Neuronal stem cell (in vitro differentiated cells): ENCODE results near the gene CDKN2A.

ENCODE experiments used
- DNase-seq: peaks from one replicate; pipeline ENCODE4 v3.0.0-alpha.2; 2013; ENCODE audit warnings: low spot score
- H2AFZ ChIP-seq: one replicate; pipeline ENCODE4 v1.6.1; 2013; ENCODE audit warnings: mild to moderate bottlenecking, low read length, inconsistent platforms
- H2AK5ac ChIP-seq: 2 replicates; pipeline ENCODE4 v1.6.1; 2013; ENCODE audit warnings: low read depth, mild to moderate bottlenecking, inconsistent platforms, low read length, moderate library complexity, mixed read lengths
- H2BK120ac ChIP-seq: 2 replicates; pipeline ENCODE4 v1.6.1; 2013; ENCODE audit warnings: low read depth, mild to moderate bottlenecking, inconsistent platforms, low read length, moderate library complexity, mixed read lengths
- H2BK12ac ChIP-seq: one replicate; pipeline ENCODE4 v1.6.1; 2013; ENCODE audit warnings: low read length, inconsistent platforms
- H2BK15ac ChIP-seq: 2 replicates; pipeline ENCODE4 v1.6.1; 2013; ENCODE audit warnings: mild to moderate bottlenecking, low read length, inconsistent platforms, mixed read lengths
- H2BK5ac ChIP-seq: one replicate; pipeline ENCODE4 v1.6.1; 2013; ENCODE audit warnings: inconsistent platforms, mild to moderate bottlenecking, low read length, moderate library complexity
- H3K14ac ChIP-seq: one replicate; pipeline ENCODE4 v1.6.1; 2013; ENCODE audit warnings: low read length, inconsistent platforms
- H3K18ac ChIP-seq: 2 replicates; pipeline ENCODE4 v1.6.1; 2013; ENCODE audit warnings: low read length, inconsistent platforms
- H3K23ac ChIP-seq: 2 replicates; pipeline ENCODE4 v1.6.1; 2013; ENCODE audit warnings: low read depth, mild to moderate bottlenecking, mixed read lengths, low read length, inconsistent platforms; ENCODE audit not compliant: poor library complexity
- H3K27ac ChIP-seq: replicated peaks from 3 replicates; pipeline ENCODE4 v1.5.1; 2013; ENCODE audit warnings: low read length, inconsistent platforms
- H3K27me3 ChIP-seq, 3 experiments: 2 replicates each; pipeline ENCODE4 v1.6.1; 2013; ENCODE audit warnings: low read length in 3 of 3, mild to moderate bottlenecking in 2 of 3, inconsistent platforms in 1 of 3, low read depth in 1 of 3, mixed read lengths in 1 of 3, moderate library complexity in 1 of 3; ENCODE audit not compliant: control insufficient read depth in 3 of 3, insufficient read depth in 3 of 3
- H3K36me3 ChIP-seq, 2 donors: replicated peaks in 1 of 2; 2 replicates each; pipeline ENCODE4 v1.6.1; 2013; ENCODE audit warnings: low read length in 2 of 2; ENCODE audit not compliant: control insufficient read depth in 2 of 2, insufficient read depth in 2 of 2
- H3K4ac ChIP-seq: 2 replicates; pipeline ENCODE4 v1.6.1; 2013; ENCODE audit warnings: inconsistent platforms, mild to moderate bottlenecking, low read length, moderate library complexity
- H3K4me1 ChIP-seq, 2 donors: 1 replicate in 1 of 2; 2 replicates in 1 of 2; pipeline ENCODE4 v1.6.1; 2013; ENCODE audit warnings: low read length in 2 of 2, low read depth in 1 of 2; ENCODE audit not compliant: control insufficient read depth in 2 of 2, insufficient read depth in 1 of 2
- H3K4me2 ChIP-seq: one replicate; pipeline ENCODE4 v1.6.1; 2013; ENCODE audit warnings: mild to moderate bottlenecking, low read length, inconsistent platforms; ENCODE audit not compliant: insufficient read depth, poor library complexity, severe bottlenecking
- H3K4me3 ChIP-seq, 2 donors: 2 replicates each; pipeline ENCODE4 v1.5.1; 2013; ENCODE audit warnings: low read length in 2 of 2, mild to moderate bottlenecking in 2 of 2, inconsistent platforms in 1 of 2, moderate library complexity in 1 of 2
- H3K79me1 ChIP-seq: one replicate; pipeline ENCODE4 v1.6.1; 2013; ENCODE audit warnings: low read depth, mild to moderate bottlenecking, inconsistent platforms, low read length, moderate library complexity
- H3K9ac ChIP-seq: one replicate; pipeline ENCODE4 v1.6.1; 2013; ENCODE audit warnings: mild to moderate bottlenecking, low read depth, low read length, inconsistent platforms; ENCODE audit not compliant: poor library complexity
- H3K9me3 ChIP-seq, 2 donors: replicated peaks in 1 of 2; 2 replicates each; pipeline versions ENCODE3 to v1.6.1; 2013; ENCODE audit warnings: low read length in 2 of 2, mild to moderate bottlenecking in 2 of 2, inconsistent platforms in 1 of 2, low read depth in 1 of 2, mixed read lengths in 1 of 2, moderate library complexity in 1 of 2; ENCODE audit not compliant: control insufficient read depth in 2 of 2, insufficient read depth in 1 of 2
- H4K8ac ChIP-seq: one replicate; pipeline ENCODE4 v1.6.1; 2013; ENCODE audit warnings: low read depth, mild to moderate bottlenecking, inconsistent platforms, low read length, moderate library complexity
- H4K91ac ChIP-seq: one replicate; pipeline ENCODE4 v1.6.1; 2013; ENCODE audit warnings: low read length, low read depth, mild to moderate bottlenecking, inconsistent platforms; ENCODE audit not compliant: poor library complexity
- WGBS, 2 donors: extraction: QIAGEN DNeasy Blood & Tissue Kit; methylation state at CpG; one replicate each; pipeline ENCODE4 v1.1.7; 2013; ENCODE audit warnings: missing lambda C conversion rate in 2 of 2, mixed read lengths in 1 of 2; ENCODE audit not compliant: insufficient read length in 2 of 2, insufficient replicate concordance in 1 of 2; ENCODE audit errors: extremely low coverage in 2 of 2; 5-methylcytosine and 5-hydroxymethylcytosine counted together

Gene CDKN2A

GRCh38 chr9:21927752-21928151, 66.4 kb downstream of the CDKN2A start:
- H3K36me3 ChIP-seq: peaks cover 2 to 19% of the 10 kb centered on the region in 2 donors
- H3K27me3 ChIP-seq: no peaks in the 10 kb centered on the region
- no peak overlapping the region for H3K4me2 ChIP-seq
- H2BK12ac ChIP-seq: no peak overlapping the region
- no peak overlapping the region for H2AK5ac ChIP-seq
- DNase-seq: no peak
- no peak overlapping the region for H2BK15ac ChIP-seq
- no peak overlapping the region for H2AFZ ChIP-seq
- no peaks in the 10 kb centered on the region for H3K9me3 ChIP-seq
- no peak overlapping the region for H2BK5ac ChIP-seq
- H3K4me1 ChIP-seq: no peaks in the 10 kb centered on the region
- H3K9ac ChIP-seq: no peak overlapping the region
- no peaks in the 10 kb centered on the region for H3K79me1 ChIP-seq
- H3K23ac ChIP-seq: no peak overlapping the region
- H3K4me3 ChIP-seq: no peak overlapping the region
- H4K91ac ChIP-seq: no peak overlapping the region
- no peak overlapping the region for H2BK120ac ChIP-seq
- no peak overlapping the region for H3K18ac ChIP-seq
- H3K27ac ChIP-seq: no peak overlapping the region
- H3K4ac ChIP-seq: no peak overlapping the region
- no peak overlapping the region for H3K14ac ChIP-seq
- H4K8ac ChIP-seq: no peak overlapping the region

DNA sequence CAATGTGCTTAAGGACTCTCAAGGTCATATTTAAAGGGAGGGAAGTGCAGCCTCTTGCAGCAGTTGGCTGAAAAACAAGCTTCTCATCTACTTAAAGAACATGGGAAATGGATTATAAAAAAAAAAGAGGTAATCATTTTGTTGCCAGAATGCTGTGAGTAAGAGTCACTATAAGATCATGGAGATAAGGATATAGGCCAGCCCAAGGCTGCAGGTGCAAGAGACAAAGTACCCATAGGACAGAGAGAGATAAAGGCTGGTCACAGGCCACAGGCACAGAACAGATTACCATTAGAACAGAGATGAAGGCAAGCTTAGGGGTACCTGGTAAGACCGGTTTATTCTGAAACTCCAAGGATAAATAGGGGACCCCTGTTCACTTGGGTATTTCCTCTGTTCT, 70.5 kb downstream of the CDKN2A start:
- Histone ChIP-seq H3K4me2 (no peak overlapping the region), H2BK12ac (no peak overlapping the region), H2AK5ac (no peak overlapping the region), H2BK120ac (no peak overlapping the region), H3K23ac (no peak overlapping the region), H2BK5ac (no peak overlapping the region), H3K36me3 (no peaks in the 10 kb centered on the region), H3K27me3 (no peaks in the 10 kb centered on the region), H3K18ac (no peak overlapping the region), H4K91ac (no peak overlapping the region), H3K9me3 (no peaks in the 10 kb centered on the region), H3K4ac (no peak overlapping the region), H3K4me1 (no peaks in the 10 kb centered on the region), H3K4me3 (no peak overlapping the region), H2BK15ac (no peak overlapping the region), H3K79me1 (no peaks in the 10 kb centered on the region), H3K9ac (no peak overlapping the region), H3K14ac (no peak overlapping the region), H3K27ac (no peak overlapping the region), H2AFZ (no peak overlapping the region), H4K8ac (no peak overlapping the region)
- no peak for DNase-seq
- WGBS, 2 donors: no CpG with 5 or more reads among the region's 1 CpG

DNA sequence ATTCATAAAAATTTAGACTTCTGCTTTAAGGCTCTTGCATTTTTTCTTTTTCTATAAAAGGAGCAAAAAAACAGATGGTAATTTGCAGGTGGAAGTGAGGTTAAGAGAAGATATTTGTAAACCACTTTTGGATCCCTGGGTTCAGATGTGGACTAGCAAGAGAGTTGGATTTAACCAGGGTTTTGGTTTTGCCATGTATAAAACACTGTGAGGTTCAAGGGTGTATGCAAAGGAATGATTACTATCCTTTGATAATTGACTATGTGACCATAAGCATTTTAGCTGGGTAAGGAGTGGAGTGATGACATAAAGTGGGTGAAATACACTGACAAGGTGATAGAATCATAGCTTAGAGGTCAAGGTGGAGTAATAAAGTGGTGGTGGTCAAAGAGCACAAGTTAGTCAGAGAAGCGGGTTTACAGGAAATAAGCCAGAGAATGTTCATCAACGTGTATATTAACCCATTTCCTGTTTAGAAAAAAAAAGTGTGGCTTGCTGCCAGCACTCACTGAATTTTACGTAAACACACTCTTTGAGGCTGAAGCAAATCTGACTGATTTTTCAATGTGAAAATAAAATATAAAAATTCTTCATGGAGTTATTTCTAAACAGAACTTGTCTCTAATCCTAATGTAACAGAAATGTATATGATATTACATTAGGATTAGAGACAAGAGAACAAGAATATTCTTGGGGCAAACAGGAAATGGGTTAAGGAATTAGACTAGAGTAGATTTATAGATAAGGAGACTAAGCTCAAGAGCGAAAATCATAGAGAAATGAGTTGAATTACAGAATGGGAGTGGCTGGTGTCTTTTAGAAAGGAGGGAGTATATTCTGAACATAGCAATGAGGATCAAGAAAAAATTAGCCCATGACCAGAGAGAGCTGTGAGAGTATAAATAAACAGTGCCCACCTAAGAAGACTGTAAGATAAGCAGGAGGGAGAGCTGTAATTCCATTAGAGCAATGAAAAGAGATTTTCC, 74.5 kb downstream of the CDKN2A start:
- H2BK120ac ChIP-seq: no peak overlapping the region
- no peak overlapping the region for H3K14ac ChIP-seq
- H3K4me3 ChIP-seq: no peak overlapping the region
- no peaks in the 10 kb centered on the region for H3K4me1 ChIP-seq
- no peak overlapping the region for H3K9ac ChIP-seq
- no peak overlapping the region for H3K23ac ChIP-seq
- WGBS, 2 donors: no CpG with 5 or more reads among the region's 4 CpGs
- no peak for DNase-seq
- H3K9me3 ChIP-seq: no peaks in the 10 kb centered on the region
- H2AFZ ChIP-seq: no peak overlapping the region
- no peaks in the 10 kb centered on the region for H3K27me3 ChIP-seq
- no peaks in the 10 kb centered on the region for H3K36me3 ChIP-seq
- H2AK5ac ChIP-seq: no peak overlapping the region
- no peaks in the 10 kb centered on the region for H3K79me1 ChIP-seq
- H3K4ac ChIP-seq: no peak overlapping the region
- H3K4me2 ChIP-seq: no peak overlapping the region
- no peak overlapping the region for H4K8ac ChIP-seq
- no peak overlapping the region for H2BK12ac ChIP-seq
- no peak overlapping the region for H4K91ac ChIP-seq
- H2BK5ac ChIP-seq: no peak overlapping the region
- no peak overlapping the region for H2BK15ac ChIP-seq
- no peak overlapping the region for H3K27ac ChIP-seq
- H3K18ac ChIP-seq: no peak overlapping the region
